ENCODE results near the gene AKIRIN2.
A peak's percentile ranks its signal among the peaks of the same experiment; 100 is the strongest.

AKIRIN2 gene

GRCh38 chr6:87701676-87702588 lies at the start of gene AKIRIN2:
TSS of gene AKIRIN2 (minus strand) at chr6:87702233. CDS start at chr6:87701684, 549 bp downstream.
- peak; percentile 96 for DNase-seq

- no peak for DNase-seq
These were observed 45.6 kb upstream of the AKIRIN2 start for GRCh38 chr6:87747646-87748045.

DNA sequence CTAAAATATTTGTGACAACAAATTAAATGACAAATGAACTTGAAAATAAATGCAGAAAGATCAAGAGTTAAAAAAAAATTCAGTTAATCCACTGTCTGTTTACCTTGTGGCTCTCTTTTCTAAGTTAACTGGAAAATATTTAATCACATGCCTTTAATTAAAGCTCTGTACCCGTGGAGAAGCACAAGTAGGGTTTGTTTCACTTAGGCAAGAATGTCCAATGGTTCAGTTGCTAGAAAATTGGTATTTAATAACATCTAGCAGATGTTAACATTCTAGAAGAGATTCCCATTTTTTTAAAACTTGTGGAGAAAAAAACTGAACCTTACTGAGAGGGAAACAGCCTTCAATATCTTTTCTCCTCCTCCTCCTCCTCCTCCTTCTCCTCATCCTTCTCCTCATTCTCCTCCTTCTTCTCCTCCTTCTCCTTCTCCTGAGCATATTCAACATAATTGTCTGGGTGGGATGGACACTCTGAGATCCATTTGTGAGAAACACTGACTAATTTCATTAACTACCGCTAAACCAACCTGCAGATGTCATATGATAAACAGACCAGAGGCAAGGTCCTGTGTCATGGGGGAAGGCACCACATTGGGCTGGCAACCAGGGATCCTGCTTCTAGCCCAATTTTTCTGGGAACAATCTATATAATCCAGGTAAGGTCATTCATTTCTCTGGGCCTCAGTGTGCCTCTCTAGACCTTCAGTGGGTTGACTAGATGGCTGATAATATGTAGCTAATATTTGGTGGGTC lies 44.1 kb upstream of the AKIRIN2 start:
- no peak for DNase-seq

GRCh38 chr6:87743454-87743853 lies 41.4 kb upstream of the AKIRIN2 start:
- no peak for DNase-seq

- DNase-seq, result peak; percentile 65
These were observed 40.1 kb upstream of the AKIRIN2 start for GRCh38 chr6:87742106-87742505.

DNA sequence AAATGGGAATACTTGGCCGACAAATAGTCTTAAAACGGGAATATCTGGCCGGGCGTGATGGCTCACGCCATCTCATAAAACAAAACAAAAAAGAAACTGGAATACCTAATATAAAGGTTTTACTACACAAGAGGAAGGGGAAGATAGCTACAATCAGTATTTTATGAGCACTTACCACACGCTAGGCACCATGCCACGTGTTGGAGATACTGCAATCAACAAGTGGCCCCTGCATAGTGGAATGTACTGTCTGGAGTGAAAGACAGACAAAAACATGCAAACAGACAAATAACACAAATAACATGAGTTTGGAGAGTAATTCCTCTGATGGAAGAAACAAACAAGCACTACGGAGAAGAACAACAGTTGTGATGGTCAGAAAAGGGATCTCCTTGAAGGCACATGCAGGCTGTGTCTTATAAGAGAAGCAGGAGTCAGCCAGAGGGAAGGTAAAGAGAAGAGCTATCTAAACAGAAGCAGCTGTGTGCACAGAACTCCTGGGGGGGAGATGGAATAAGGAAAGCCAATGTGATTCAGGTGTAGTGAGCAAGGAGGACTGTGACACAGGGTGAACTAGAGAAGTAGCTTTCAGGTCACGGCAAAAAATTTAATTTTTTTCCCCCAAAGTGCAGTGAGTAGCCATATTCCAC lies 39.1 kb upstream of the AKIRIN2 start:
- DNase-seq, result no peak

- no peak for DNase-seq
These were observed 36.7 kb upstream of the AKIRIN2 start for GRCh38 chr6:87738744-87739143.

- no peak for DNase-seq
These were observed 36.0 kb upstream of the AKIRIN2 start for GRCh38 chr6:87738000-87738399.

DNA sequence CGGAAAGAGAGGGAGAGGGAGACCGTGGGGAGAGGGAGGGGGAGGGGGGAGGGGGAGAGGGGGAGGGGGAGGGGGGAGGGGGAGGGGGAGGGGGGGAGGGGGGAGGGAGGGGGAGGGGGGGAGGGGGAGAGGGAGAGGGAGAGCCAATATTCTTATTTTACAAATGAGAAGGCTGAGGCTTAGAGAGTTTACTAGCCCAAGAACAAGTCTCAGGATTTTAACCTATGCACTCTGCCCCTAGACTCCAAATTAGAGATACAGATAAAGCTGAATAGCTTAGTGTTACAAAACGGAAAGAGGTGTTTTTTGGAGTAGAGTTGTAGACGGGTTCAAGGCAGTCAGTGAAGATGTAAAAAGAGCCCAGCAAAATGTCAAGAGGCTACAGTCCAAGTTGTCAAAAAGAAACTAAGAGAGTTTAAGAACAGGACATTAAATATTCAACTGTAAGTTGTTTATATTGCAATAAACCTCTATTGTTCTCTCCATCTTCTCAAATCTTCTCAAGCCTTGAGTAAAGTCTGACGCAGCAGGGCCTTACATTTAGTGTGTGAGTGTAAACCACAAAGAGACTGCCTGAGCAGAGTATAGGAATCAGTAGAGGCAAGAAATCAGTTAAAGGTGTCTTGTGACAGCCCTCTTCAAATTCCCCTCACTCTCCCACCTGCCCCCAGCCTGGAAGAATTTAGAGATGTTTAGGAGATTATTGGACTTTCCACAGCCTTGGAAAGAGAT lies 34.9 kb upstream of the AKIRIN2 start:
- no peak for DNase-seq

- no peak for DNase-seq
These were observed 30.0 kb upstream of the AKIRIN2 start for GRCh38 chr6:87731818-87732661.

DNA sequence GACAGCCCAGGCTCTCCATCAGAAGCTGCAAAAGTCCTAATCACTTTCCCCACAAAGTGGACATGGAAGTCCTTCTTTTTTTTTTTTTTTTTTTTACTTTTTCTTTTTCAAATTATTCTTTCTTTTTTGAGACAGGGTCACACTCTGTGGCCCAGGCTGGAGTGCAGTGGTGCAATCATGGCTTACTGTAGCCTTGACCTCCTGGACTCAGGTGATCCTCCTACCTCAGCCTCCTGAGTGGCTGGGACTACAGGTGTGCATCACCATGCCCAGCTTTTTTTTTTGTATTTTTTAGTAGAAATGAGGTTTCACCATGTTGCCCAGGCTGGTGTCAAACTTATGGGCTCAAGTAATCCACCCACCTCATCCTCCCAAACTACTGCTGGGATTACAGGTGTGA lies 29.0 kb upstream of the AKIRIN2 start:
- no peak for DNase-seq

DNA sequence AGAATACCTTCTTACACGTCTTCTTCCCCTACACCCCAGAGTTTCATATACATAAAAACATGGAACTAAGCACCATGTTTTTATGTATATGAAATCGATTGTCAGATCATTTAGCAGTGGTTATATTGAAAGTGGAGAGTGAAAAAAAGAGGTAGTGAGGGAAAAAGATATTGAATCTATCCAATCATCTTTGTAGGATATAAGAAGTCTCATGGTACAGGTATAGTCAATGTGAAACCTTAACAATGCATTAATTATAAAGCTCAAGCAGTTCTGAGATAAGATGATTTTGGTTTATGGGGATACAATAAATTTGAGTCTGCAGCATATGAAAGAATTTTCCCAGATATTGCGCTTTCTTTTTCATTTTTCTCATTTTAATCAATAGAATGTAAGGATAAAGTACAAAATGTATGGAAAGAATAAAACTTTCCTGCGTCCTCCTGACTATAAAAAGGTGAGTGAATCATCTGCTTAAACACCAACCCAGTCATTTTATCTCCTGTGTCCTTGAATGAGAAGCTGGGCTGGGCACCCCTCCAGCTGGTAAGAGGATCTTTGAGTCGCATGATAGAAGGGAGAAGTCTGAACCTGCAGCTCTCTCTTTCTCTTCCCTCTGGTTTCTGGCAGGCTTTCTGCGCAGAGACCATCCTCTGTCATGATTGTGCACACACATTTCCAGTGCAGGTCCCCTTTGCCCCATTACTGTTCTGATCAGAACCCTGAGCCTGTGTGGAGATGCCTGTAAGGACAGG lies 28.1 kb upstream of the AKIRIN2 start:
- DNase-seq, result no peak

GRCh38 chr6:87728706-87729105 lies 26.7 kb upstream of the AKIRIN2 start:
- no peak for DNase-seq

- no peak for DNase-seq
These were observed 23.2 kb upstream of the AKIRIN2 start for GRCh38 chr6:87724983-87725811.

DNA sequence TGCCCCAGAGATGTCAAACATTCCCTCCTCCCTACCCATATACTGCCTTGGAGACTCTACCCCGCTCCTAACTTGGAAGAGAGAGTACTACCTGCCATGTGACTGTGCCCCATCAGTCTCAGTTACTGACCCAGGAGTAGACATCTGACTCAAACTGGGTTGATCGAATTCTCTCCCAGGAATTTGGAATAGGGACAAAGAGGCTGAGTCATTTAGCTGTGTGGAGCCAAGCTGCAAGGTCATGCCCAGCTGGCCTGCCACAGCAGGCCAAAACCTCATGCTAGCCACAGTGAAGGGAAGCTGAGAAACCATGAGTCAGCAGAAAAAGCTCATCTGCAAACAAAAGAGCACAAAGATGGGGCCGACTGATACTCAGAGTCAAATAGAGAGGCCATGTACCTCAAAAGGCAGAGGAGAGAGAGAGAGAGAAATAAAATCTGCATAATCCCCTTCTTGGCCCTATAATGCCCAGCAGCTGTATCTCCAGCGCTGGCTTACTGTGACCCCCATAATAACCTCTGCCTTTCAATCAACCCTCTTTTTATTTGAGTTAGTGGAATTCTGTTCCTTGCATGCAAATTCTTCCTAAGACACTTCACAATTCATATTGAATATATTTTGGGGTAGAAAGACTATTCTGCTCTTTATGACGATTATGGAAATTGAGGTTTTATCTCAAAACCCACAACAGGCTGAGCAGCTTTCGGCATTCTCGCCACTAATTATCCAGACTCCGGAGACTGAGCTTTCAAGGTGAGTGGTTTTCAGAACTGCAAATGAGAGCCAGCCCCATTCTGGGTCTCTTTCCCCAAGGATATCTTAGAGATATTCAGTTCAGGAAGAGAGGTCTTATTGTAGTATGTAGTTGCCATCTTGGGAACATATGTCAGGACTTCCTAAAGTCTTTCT lies 21.4 kb upstream of the AKIRIN2 start:
- DNase-seq, result no peak

DNA sequence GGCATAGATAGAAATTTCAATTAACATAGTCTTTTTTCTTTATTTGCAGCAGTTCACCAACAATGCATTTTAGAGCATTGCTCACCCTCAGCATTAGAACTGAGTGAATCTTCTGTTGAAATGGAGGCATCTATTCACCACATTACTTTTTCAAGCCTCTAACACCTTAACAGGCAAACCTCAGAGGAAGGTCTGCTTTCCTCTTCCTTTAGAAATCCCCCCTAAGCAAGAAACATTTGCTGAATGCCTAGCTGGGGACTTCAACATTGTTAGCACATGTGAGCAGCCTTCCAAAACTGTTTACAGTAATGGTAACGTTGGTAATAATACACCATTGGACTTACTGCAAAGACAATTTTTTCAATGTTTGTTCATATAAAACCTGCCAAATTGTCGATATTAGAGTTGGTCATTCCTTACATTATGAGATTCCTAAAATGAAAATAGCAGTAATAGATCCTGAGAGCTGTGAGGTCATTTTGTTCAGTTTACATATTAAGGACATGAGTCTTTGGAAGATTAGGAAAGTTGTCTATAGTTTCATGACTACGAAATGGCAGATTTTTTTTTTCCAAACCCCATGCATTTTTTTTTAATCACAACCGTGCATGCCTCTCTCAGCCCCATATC lies 20.6 kb upstream of the AKIRIN2 start:
- DNase-seq, result no peak

DNA sequence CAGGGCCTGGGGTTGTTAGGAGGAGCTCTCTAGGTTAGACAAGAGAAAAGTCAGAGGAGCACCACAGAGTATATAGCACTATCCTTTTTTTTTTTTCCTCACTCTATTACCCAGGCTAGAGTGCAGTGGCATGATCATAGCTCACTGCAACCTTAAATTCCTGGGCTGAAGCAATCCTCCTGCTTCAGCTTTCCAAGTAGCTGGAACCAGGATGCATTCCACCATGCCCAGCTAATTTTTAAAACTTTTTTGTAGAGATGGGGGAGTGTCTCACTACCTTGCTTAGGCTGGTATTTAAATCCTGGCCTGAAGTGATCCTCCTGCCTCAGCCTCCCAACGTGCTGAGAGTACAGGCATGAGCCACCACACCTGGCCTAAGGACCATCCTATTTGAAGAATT lies 19.3 kb upstream of the AKIRIN2 start:
- no peak for DNase-seq

- DNase-seq, result no peak
These were observed 16.8 kb upstream of the AKIRIN2 start for GRCh38 chr6:87718662-87719433.

Measured in activated naive CD4-positive, alpha-beta T cell treated with Interleukin-2 at 50 U/mL for 16 hours (primary cell).